T-cell (primary cell): Measurements from ENCODE around the gene TCERG1L. TPM values are rescaled to one million over a fixed set of nuclear protein-coding genes. Genes with fewer than 3 reads are reported as not detected.

ENCODE experiments used
- ATAC-seq, 4 experiments: fragments of 200-7000 bp in 3 of 4; fragments of 150-1000 bp in 1 of 4; cut with Tn5 transposase; replicated peaks in 1 of 4; 1 replicate in 3 of 4; 2 replicates in 1 of 4; pipeline ENCODE4 v1.10.0; 2021; ENCODE audit warnings: moderate library complexity in 3 of 4, mild to moderate bottlenecking in 2 of 4, moderate number of reproducible peaks in 1 of 4
- CTCF ChIA-PET, 2 donors: fragments of 300-600 bp; sonication (Branson Sonifier 250); formaldehyde crosslinking; loops; one replicate each; lab custom pipeline; 2022; ENCODE audit warnings: antibody characterized with exemption in 2 of 2; lab: Charles Lee
- POLR2A ChIA-PET, 2 donors: fragments of 300-600 bp; sonication (Branson Sonifier 250); formaldehyde crosslinking; loops; one replicate each; lab custom pipeline; 2022; ENCODE audit warnings: antibody characterized with exemption in 2 of 2; lab: Charles Lee
- DNase-seq, 35 experiments: peaks; one replicate each; pipeline versions ENCODE4 v3.0.0 to v3.0.0-alpha.2; 2013 to 2023
- H3K27ac ChIP-seq: one replicate; pipeline ENCODE4 v1.5.1; 2013; ENCODE audit warnings: low read length
- H3K27me3 ChIP-seq, 2 experiments: replicated peaks in 1 of 2; 1 replicate in 1 of 2; 2 replicates in 1 of 2; pipeline versions ENCODE4 v1.6.1 to v1.7.0; 2013; ENCODE audit warnings: low read length in 1 of 2, mixed read lengths in 1 of 2; ENCODE audit not compliant: control insufficient read depth in 2 of 2, insufficient read depth in 2 of 2; ENCODE audit errors: extremely low read depth in 1 of 2
- H3K36me3 ChIP-seq, 2 donors: 1 replicate in 1 of 2; 2 replicates in 1 of 2; pipeline versions ENCODE4 v1.6.1 to v1.7.0; 2013; ENCODE audit warnings: low read length in 1 of 2; ENCODE audit not compliant: control insufficient read depth in 2 of 2, insufficient read depth in 1 of 2; ENCODE audit errors: extremely low read depth in 1 of 2
- H3K4me1 ChIP-seq, 2 experiments: 1 replicate in 1 of 2; 2 replicates in 1 of 2; pipeline versions ENCODE4 v1.6.1 to v1.7.0; 2013; ENCODE audit warnings: low read length in 2 of 2, mixed read lengths in 1 of 2; ENCODE audit not compliant: insufficient read depth in 2 of 2, control insufficient read depth in 1 of 2; ENCODE audit errors: extremely low read depth in 1 of 2
- H3K4me3 ChIP-seq, 2 donors: 1 replicate in 1 of 2; 2 replicates in 1 of 2; pipeline versions ENCODE4 v1.5.1 to v1.7.0; 2013; ENCODE audit warnings: mild to moderate bottlenecking in 2 of 2, low read length in 1 of 2, moderate library complexity in 1 of 2; ENCODE audit not compliant: control insufficient read depth in 1 of 2; ENCODE audit errors: extremely low read depth in 1 of 2
- H3K9me3 ChIP-seq: 2 replicates; pipeline ENCODE4 v1.7.0; 2013
- H3K27ac Mint-ChIP-seq, 2 donors: one replicate each; pipeline ENCODE4 v1.8.0; 2020 to 2021; ENCODE audit warnings: mild to moderate bottlenecking in 2 of 2, mixed read lengths in 2 of 2
- H3K27me3 Mint-ChIP-seq, 2 donors: one replicate each; pipeline ENCODE4 v1.8.0; 2021 to 2022; ENCODE audit warnings: mixed read lengths in 2 of 2
- H3K36me3 Mint-ChIP-seq: one replicate; pipeline ENCODE4 v1.8.0; 2021; ENCODE audit warnings: mixed read lengths
- H3K4me1 Mint-ChIP-seq, 3 donors: one replicate each; pipeline ENCODE4 v1.8.0; 2020 to 2022; ENCODE audit warnings: mixed read lengths in 3 of 3, mild to moderate bottlenecking in 1 of 3
- H3K4me3 Mint-ChIP-seq, 3 donors: one replicate each; pipeline ENCODE4 v1.8.0; 2020 to 2022; ENCODE audit warnings: mild to moderate bottlenecking in 3 of 3, mixed read lengths in 3 of 3, moderate library complexity in 3 of 3
- H3K9me3 Mint-ChIP-seq, 3 donors: one replicate each; pipeline ENCODE4 v1.8.0; 2020 to 2022; ENCODE audit warnings: mixed read lengths in 3 of 3
- WGBS: methylation state at CpG from one replicate; pipeline ENCODE4 v1.1.5; 2013; ENCODE audit warnings: missing lambda C conversion rate; ENCODE audit not compliant: insufficient coverage; 5-methylcytosine and 5-hydroxymethylcytosine counted together
- total RNA-seq, 35 experiments: library from RNA in 6 of 35; stranded (reverse) in 6 of 35; fragments of 120-200 nt in 1 of 35; gene quantifications; one replicate each; pipeline versions ENCODE4 v1.2.1 to v1.2.4 and lab custom pipeline; 2013 to 2026

TCERG1L gene
- total RNA-seq, 5 donors from 2014 or later (not counting 1 experiment from before 2014, with no cell fraction given) = 0.13 to 0.29 (median 0.21) TPM; not detected in 1

DNA sequence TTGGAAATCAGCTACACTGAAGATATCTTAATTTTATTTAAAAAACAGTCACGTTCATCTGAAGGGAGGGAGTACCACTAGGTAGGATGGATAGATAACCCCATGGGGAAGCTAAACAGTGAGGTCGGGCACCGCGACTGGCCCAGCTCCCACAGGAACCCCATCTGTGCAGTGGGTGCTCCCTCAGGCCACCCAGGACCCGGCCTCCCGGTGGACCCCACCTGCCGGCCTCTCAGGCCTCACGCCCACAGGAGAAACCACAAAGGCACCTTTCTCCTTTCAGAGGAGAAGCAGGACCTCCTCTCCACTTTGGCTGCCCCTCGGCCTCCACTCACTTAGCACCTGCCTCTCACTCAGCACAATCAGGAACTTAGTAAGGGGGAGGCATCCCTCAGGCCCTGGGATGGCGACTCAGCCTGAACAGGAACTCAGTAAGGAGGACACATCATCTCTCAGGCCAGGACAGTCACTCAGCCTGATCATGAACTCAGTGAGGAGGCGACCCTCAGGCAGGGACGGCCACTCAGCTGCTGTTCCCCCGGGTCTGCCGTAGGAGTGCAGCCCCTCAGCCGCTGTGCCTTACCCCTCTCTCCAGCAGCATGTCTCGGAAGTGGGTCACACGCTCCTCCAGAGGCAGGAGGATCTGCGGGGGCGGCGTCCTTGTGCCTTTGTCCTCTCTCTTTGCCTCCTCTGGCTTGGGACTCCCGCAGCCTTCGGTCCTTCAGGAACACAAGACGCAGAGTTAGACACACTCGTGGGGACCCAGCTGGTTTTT is 195.1 kb downstream of the TCERG1L start:
- Mint-ChIP-seq H3K27me3 (no peaks in the 10 kb centered on the region), H3K4me1 (peaks cover 0 to 5% (median 0%) of the 10 kb centered on the region in 3 donors), H3K9me3 (no peaks in the 10 kb centered on the region), H3K27ac (no peak overlapping the region), H3K4me3 (no peak overlapping the region), H3K36me3 (no peaks in the 10 kb centered on the region)
- WGBS = 83% methylated on average over 14 of the region's 24 CpGs
- H3K27ac ChIP-seq = no peak overlapping the region
- H3K27me3 ChIP-seq = peaks cover 0 to 7% of the 10 kb centered on the region in 2 experiments
- POLR2A ChIA-PET = interaction anchor here in 1 of 2 donors (0.5 kb wide), 1 partner anchor 204 kb away, joined by 3 read pairs; no protein-coding TSS in a partner anchor
- CTCF ChIA-PET = no interaction called here
- DNase-seq = no peak
- H3K9me3 ChIP-seq = no peaks in the 10 kb centered on the region
- ATAC-seq = no peak
- H3K36me3 ChIP-seq = no peaks in the 10 kb centered on the region
- H3K4me1 ChIP-seq = no peaks in the 10 kb centered on the region
- H3K4me3 ChIP-seq = no peak overlapping the region

- Mint-ChIP-seq H3K4me1 (peaks cover 0 to 5% (median 0%) of the 10 kb centered on the region in 3 donors), H3K36me3 (no peaks in the 10 kb centered on the region), H3K4me3 (no peak overlapping the region), H3K27me3 (no peaks in the 10 kb centered on the region), H3K9me3 (no peaks in the 10 kb centered on the region), H3K27ac (no peak overlapping the region)
- peaks cover 0 to 7% of the 10 kb centered on the region in 2 experiments for H3K27me3 ChIP-seq
- ATAC-seq (no peak), DNase-seq (no peak)
- ChIA-PET CTCF (no interaction called here), POLR2A (interaction anchor here in 1 of 2 donors (0.5 kb wide), 1 partner anchor 204 kb away, joined by 3 read pairs; no protein-coding TSS in a partner anchor)
- no peaks in the 10 kb centered on the region for H3K9me3 ChIP-seq
- WGBS = no CpG with 5 or more reads among the region's 4 CpGs
- H3K27ac ChIP-seq = no peak overlapping the region
- H3K4me3 ChIP-seq = no peak overlapping the region
- no peaks in the 10 kb centered on the region for H3K36me3 ChIP-seq
- no peaks in the 10 kb centered on the region for H3K4me1 ChIP-seq
Observed at GRCh38 chr10:131115801-131116200, 195.7 kb downstream of the TCERG1L start.

GRCh38 chr10:131115321-131115720 is 196.2 kb downstream of the TCERG1L start:
- POLR2A ChIA-PET = no interaction called here
- 95% methylated on average over 8 of the region's 14 CpGs for WGBS
- Mint-ChIP-seq H3K9me3 (no peaks in the 10 kb centered on the region), H3K27me3 (no peaks in the 10 kb centered on the region), H3K4me1 (peaks cover 0 to 5% (median 0%) of the 10 kb centered on the region in 3 donors), H3K27ac (no peak overlapping the region), H3K4me3 (no peak overlapping the region), H3K36me3 (no peaks in the 10 kb centered on the region)
- no peaks in the 10 kb centered on the region for H3K36me3 ChIP-seq
- no peaks in the 10 kb centered on the region for H3K4me1 ChIP-seq
- H3K27ac ChIP-seq = no peak overlapping the region
- peaks cover 0 to 7% of the 10 kb centered on the region in 2 experiments for H3K27me3 ChIP-seq
- CTCF ChIA-PET = no interaction called here
- no peak overlapping the region for H3K4me3 ChIP-seq
- ATAC-seq (no peak), DNase-seq (no peak)
- no peaks in the 10 kb centered on the region for H3K9me3 ChIP-seq

DNA sequence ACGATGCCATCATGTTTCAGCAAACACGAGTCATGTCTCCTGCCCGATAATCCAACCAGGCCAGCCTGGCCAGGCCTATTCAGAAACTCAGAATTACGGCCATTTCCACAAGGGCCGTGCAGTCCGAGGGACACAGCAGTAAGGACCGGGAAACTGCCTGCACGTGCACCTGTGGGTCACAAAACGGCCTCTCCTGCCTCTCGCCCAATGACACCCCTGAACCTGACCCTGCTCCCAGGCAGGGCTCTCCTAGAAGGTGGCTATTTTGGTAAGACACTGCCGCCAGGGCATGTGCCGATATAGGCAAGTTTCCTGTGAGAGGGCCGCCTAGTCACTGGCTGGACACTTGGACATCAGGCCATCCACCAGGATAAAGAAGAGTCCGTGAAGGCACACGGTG is 196.7 kb downstream of the TCERG1L start:
- Histone ChIP-seq H3K4me3 (no peak overlapping the region), H3K4me1 (no peaks in the 10 kb centered on the region), H3K27me3 (peaks cover 0 to 4% of the 10 kb centered on the region in 2 experiments), H3K27ac (no peak overlapping the region), H3K36me3 (no peaks in the 10 kb centered on the region), H3K9me3 (no peaks in the 10 kb centered on the region)
- 84% methylated on average over 13 of the region's 15 CpGs for WGBS
- DNase-seq = no peak
- H3K4me1 Mint-ChIP-seq = peaks cover 0 to 5% (median 0%) of the 10 kb centered on the region in 3 donors
- H3K27ac Mint-ChIP-seq = no peak overlapping the region
- ChIA-PET POLR2A (no interaction called here), CTCF (no interaction called here)
- H3K36me3 Mint-ChIP-seq = no peaks in the 10 kb centered on the region
- H3K4me3 Mint-ChIP-seq = no peak overlapping the region
- H3K27me3 Mint-ChIP-seq = no peaks in the 10 kb centered on the region
- no peaks in the 10 kb centered on the region for H3K9me3 Mint-ChIP-seq
- no peak for ATAC-seq

GRCh38 chr10:131113709-131114291 is 197.7 kb downstream of the TCERG1L start:
- 50% methylated on average over 6 of the region's 6 CpGs for WGBS

GRCh38 chr10:131113165-131113564 is 198.4 kb downstream of the TCERG1L start:
- Mint-ChIP-seq H3K4me3 (no peak overlapping the region), H3K27me3 (no peaks in the 10 kb centered on the region), H3K4me1 (peaks cover 0 to 5% (median 0%) of the 10 kb centered on the region in 3 donors), H3K9me3 (no peaks in the 10 kb centered on the region), H3K36me3 (no peaks in the 10 kb centered on the region), H3K27ac (no peak overlapping the region)
- ATAC-seq = no peak
- H3K27ac ChIP-seq = no peak overlapping the region
- H3K4me1 ChIP-seq = peaks cover 0 to 7% of the 10 kb centered on the region in 2 experiments
- H3K36me3 ChIP-seq = no peaks in the 10 kb centered on the region
- peaks cover 0 to 2% of the 10 kb centered on the region in 2 experiments for H3K27me3 ChIP-seq
- ChIA-PET POLR2A (no interaction called here), CTCF (no interaction called here)
- H3K4me3 ChIP-seq = no peak overlapping the region
- no peak for DNase-seq
- no peaks in the 10 kb centered on the region for H3K9me3 ChIP-seq
- 81% methylated on average over 7 of the region's 9 CpGs for WGBS

More at GRCh38 chr10:131113709-131114291, 197.7 kb downstream of the TCERG1L start:
- Mint-ChIP-seq H3K27me3 (no peaks in the 10 kb centered on the region), H3K36me3 (no peaks in the 10 kb centered on the region), H3K9me3 (no peaks in the 10 kb centered on the region), H3K4me3 (no peak overlapping the region), H3K4me1 (peaks cover 0 to 5% (median 0%) of the 10 kb centered on the region in 3 donors), H3K27ac (no peak overlapping the region)
- Histone ChIP-seq H3K27ac (no peak overlapping the region), H3K9me3 (no peaks in the 10 kb centered on the region), H3K4me1 (peaks cover 0 to under 1% of the 10 kb centered on the region in 2 experiments), H3K36me3 (no peaks in the 10 kb centered on the region), H3K4me3 (no peak overlapping the region), H3K27me3 (peaks cover 0 to 2% of the 10 kb centered on the region in 2 experiments)
- DNase-seq (no peak), ATAC-seq (no peak)
- ChIA-PET POLR2A (no interaction called here), CTCF (no interaction called here)
